K562 (cell line): Measurements from ENCODE around the gene PPP6R1. TPM values are rescaled to one million over a fixed set of nuclear protein-coding genes. Genes with fewer than 3 reads are reported as not detected.

ENCODE experiments used
- ATAC-seq: fragments of 200-7000 bp; cut with Tn5 transposase; 3 replicates; pipeline ENCODE4 v1.9.1; 2020; ENCODE audit warnings: moderate library complexity
- BruUV-seq: library from RNA; stranded (reverse); fragments of 400-500 nt; replicated peaks from 2 replicates; lab custom pipeline; 2021; lab: Mats Ljungman, UMichigan
- CTCF ChIA-PET: fragments of 300-600 bp; formaldehyde crosslinking; extraction: SDS; loops from one replicate; lab custom pipeline; 2021; ENCODE audit warnings: low intra/inter-chr PET ratio; lab: Yijun Ruan, JAX
- POLR2A ChIA-PET: fragments of 300-600, 350-650 bp; sonication (Branson Sonifier 250); formaldehyde crosslinking; extraction: SDS; loops from one replicate; lab custom pipeline; 2021; ENCODE audit warnings: antibody characterized with exemption, inconsistent platforms; lab: Yijun Ruan, JAX
- DNase-seq, 4 experiments: peaks; one replicate each; pipeline versions ENCODE4 v3.0.0 to v3.0.0-alpha.2; 2011 to 2018; ENCODE audit warnings: low spot score in 3 of 4, mixed read lengths in 3 of 4; ENCODE audit errors: extremely low read depth in 1 of 4
- FAIRE-seq: peaks from 2 replicates; lab custom pipeline; 2011; peaks lifted over from hg19 to GRCh38; lab: Jason Lieb, UNC
- H2AFZ ChIP-seq: 2 replicates; pipeline ENCODE4 v1.6.0; 2011; ENCODE audit warnings: low read depth, low read length, control low read depth, inconsistent platforms
- H3K27ac ChIP-seq: fragments of 200-600 bp; 3 replicates; pipeline ENCODE4 v1.8.0; 2011; ENCODE audit warnings: low read depth, mild to moderate bottlenecking, control low read depth, inconsistent platforms, low read length, moderate library complexity, mixed read lengths; ENCODE audit errors: extremely low read depth
- H3K27me3 ChIP-seq, 2 experiments: fragments of 300-600 bp in 1 of 2; 2 replicates in 1 of 2; 3 replicates in 1 of 2; pipeline versions ENCODE4 v1.6.0 to v1.8.0; 2011; ENCODE audit warnings: inconsistent platforms in 2 of 2, low read length in 2 of 2, mild to moderate bottlenecking in 1 of 2, mixed read lengths in 1 of 2, moderate library complexity in 1 of 2; ENCODE audit not compliant: control insufficient read depth in 2 of 2, insufficient read depth in 2 of 2
- H3K36me3 ChIP-seq: fragments of 300-600 bp; 3 replicates; pipeline ENCODE4 v1.8.0; 2011; ENCODE audit warnings: mild to moderate bottlenecking, low read length, inconsistent platforms; ENCODE audit not compliant: control insufficient read depth, insufficient read depth
- H3K4me1 ChIP-seq, 2 experiments: fragments of 200-600 bp in 1 of 2; replicated peaks in 1 of 2; 2 replicates in 1 of 2; 3 replicates in 1 of 2; pipeline versions ENCODE4 v1.5.1 to v1.8.0; 2011; ENCODE audit warnings: inconsistent platforms in 2 of 2, low read length in 2 of 2, mild to moderate bottlenecking in 1 of 2, mixed read lengths in 1 of 2, moderate library complexity in 1 of 2; ENCODE audit not compliant: control insufficient read depth in 2 of 2, insufficient read depth in 2 of 2
- H3K4me2 ChIP-seq: 2 replicates; pipeline ENCODE4 v1.6.1; 2011; ENCODE audit warnings: low read length, control low read depth, inconsistent platforms, mixed read lengths; ENCODE audit not compliant: insufficient read depth
- H3K4me3 ChIP-seq: fragments of 200-600 bp; sonication (generic), shearing (Covaris generic); 2 replicates; pipeline ENCODE4 v1.5.1; 2016; ENCODE audit warnings: control low read depth, inconsistent platforms
- H3K79me2 ChIP-seq: fragments of 200-600 bp; 3 replicates; pipeline ENCODE4 v1.8.0; 2011; ENCODE audit warnings: low read length, inconsistent platforms; ENCODE audit not compliant: control insufficient read depth, insufficient read depth
- H3K9ac ChIP-seq, 2 experiments: 2 replicates each; pipeline versions ENCODE4 v1.6.0 to v1.6.1; 2011; ENCODE audit warnings: low read depth in 2 of 2, low read length in 2 of 2, control low read depth in 1 of 2, inconsistent platforms in 1 of 2, mild to moderate bottlenecking in 1 of 2, mixed read lengths in 1 of 2; ENCODE audit not compliant: insufficient read depth in 1 of 2
- H3K9me1 ChIP-seq: one replicate; pipeline ENCODE4 v1.6.0; 2011; ENCODE audit warnings: inconsistent platforms, mild to moderate bottlenecking, low read length, moderate library complexity; ENCODE audit not compliant: control insufficient read depth, insufficient read depth
- H3K9me3 ChIP-seq: replicated peaks from 2 replicates; pipeline ENCODE4 v1.5.1; 2011; ENCODE audit warnings: low read depth, low read length, inconsistent platforms; ENCODE audit not compliant: control insufficient read depth, insufficient read depth
- H4K20me1 ChIP-seq: replicated peaks from 2 replicates; pipeline ENCODE4 v1.6.1; 2011; ENCODE audit warnings: low read length, inconsistent platforms, mixed read lengths; ENCODE audit not compliant: control insufficient read depth, insufficient read depth
- CBX2 ChIP-seq: fragments of 200-600 bp; sonication (generic); IDR thresholded peaks from one replicate; pipeline ENCODE4 v1.6.1; 2012; ENCODE audit warnings: mild to moderate bottlenecking, low read length, inconsistent platforms; ENCODE audit not compliant: insufficient read depth, poor library complexity, severe bottlenecking
- CEBPZ ChIP-seq: fragments of 150-350 bp; IDR thresholded peaks from 2 replicates; pipeline ENCODE4 v1.6.1; 2014; ENCODE audit warnings: low read depth, mild to moderate bottlenecking, low read length, borderline replicate concordance
- CREM ChIP-seq: IDR thresholded peaks from 2 replicates; pipeline ENCODE4 v1.6.1; 2014; ENCODE audit warnings: antibody characterized with exemption, low read depth
- ELF1 ChIP-seq: fragments of 200-800 bp; sonication (Bioruptor generic); IDR thresholded peaks from 2 replicates; pipeline ENCODE4 v1.6.1; 2016; ENCODE audit warnings: missing genetic modification characterization, missing compliant biosample characterization
- ELF4 ChIP-seq: fragments of 450-650 bp; formaldehyde crosslinking; IDR thresholded peaks from 2 replicates; pipeline ENCODE4 v1.4.0; 2022; ENCODE audit warnings: missing genetic modification characterization
- MEF2D ChIP-seq: conservative IDR thresholded peaks from 2 replicates; pipeline ENCODE4 v1.6.1; 2016; ENCODE audit warnings: low read depth, missing genetic modification characterization, missing compliant biosample characterization
- NBN ChIP-seq: fragments of 450-650 bp; IDR thresholded peaks from 2 replicates; pipeline ENCODE4 v1.6.1; 2016; ENCODE audit warnings: low read depth, mild to moderate bottlenecking
- NR2C2 ChIP-seq, 2 experiments: fragments of 200-800 bp in 1 of 2; sonication (Bioruptor generic) in 1 of 2; sonication (generic) in 1 of 2; formaldehyde crosslinking in 1 of 2; IDR thresholded peaks; 2 replicates each; pipeline versions ENCODE4 v1.6.1 to v1.8.0; 2016 to 2022; ENCODE audit warnings: mild to moderate bottlenecking in 1 of 2, missing compliant biosample characterization in 1 of 2, missing genetic modification characterization in 1 of 2, missing genetic modification reagents in 1 of 2
- SRF ChIP-seq, 2 experiments: fragments of 250-450, 450-650 bp in 1 of 2; sonication (Bioruptor Pico) in 1 of 2; sonication (generic) in 1 of 2; formaldehyde crosslinking; IDR thresholded peaks; 2 replicates each; pipeline versions ENCODE4 v1.5.0 to v1.5.1; 2020 to 2022; ENCODE audit warnings: mild to moderate bottlenecking in 1 of 2, missing genetic modification reagents in 1 of 2
- SUPT5H ChIP-seq: fragments of 450-650 bp; IDR thresholded peaks from 2 replicates; pipeline ENCODE4 v1.6.1; 2016
- YY1 ChIP-seq, 3 experiments: IDR thresholded peaks; 2 replicates each; pipeline ENCODE4 v1.6.1; 2011; ENCODE audit warnings: low read length in 2 of 3, mild to moderate bottlenecking in 2 of 3, moderate library complexity in 2 of 3, borderline replicate concordance in 1 of 3, control low read depth in 1 of 3, low read depth in 1 of 3; ENCODE audit not compliant: insufficient read depth in 3 of 3, insufficient replicate concordance in 2 of 3, control insufficient read depth in 1 of 3, insufficient read length in 1 of 3; ENCODE audit errors: extremely low read depth in 1 of 3
- ZNF583 ChIP-seq: fragments of 250-450 bp; sonication (Bioruptor Pico); IDR thresholded peaks from 2 replicates; pipeline ENCODE4 v1.4.0; 2020
- ZNF77 ChIP-seq: fragments of 250-450 bp; sonication (Bioruptor Pico); IDR thresholded peaks from 2 replicates; pipeline ENCODE4 v1.5.0; 2020
- WGBS: fragments of 100-300 bp; shearing (Covaris generic); methylation state at CpG from one replicate; pipeline ENCODE4 v1.1.6; 2016; ENCODE audit warnings: low coverage, mixed read lengths; ENCODE audit not compliant: insufficient coverage; ENCODE audit errors: missing lambda C conversion rate; 5-methylcytosine and 5-hydroxymethylcytosine counted together
- in situ Hi-C: fragments of 300-500 bp; cut with MboI; formaldehyde crosslinking; loops from 4 replicates; pipeline ENCODE4 v1.15.0; 2018; ENCODE audit warnings: inconsistent platforms, mixed read lengths
- intact Hi-C: fragments of 100-400 bp; cut with micrococcal nuclease; formaldehyde crosslinking; loops from 2 replicates; pipeline ENCODE4 v1.14.2; 2022
- polyA plus RNA-seq, 8 experiments: library from polyadenylated mRNA; depleted of rRNA in 4 of 8; stranded (reverse) in 5 of 8; unstranded in 3 of 8; fragments of >200 nt; fragmentation: Nextera tagmentation in 2 of 8; fragmentation: Illumina TruSeq in 1 of 8; extraction: Ambion mirVana in 2 of 8; extraction: Trizol in 1 of 8; gene quantifications; 2 replicates each; pipeline versions ENCODE4 v1.2.1 to v1.2.3, GENCODE V29; 2011 to 2014; ENCODE audit warnings: inconsistent platforms in 1 of 8, missing spikeins in 1 of 8
- total RNA-seq, 7 experiments: library from RNA; depleted of rRNA in 6 of 7; stranded (reverse); fragments of >200 nt in 6 of 7; fragmentation: Illumina TruSeq in 2 of 7; extraction: Trizol in 2 of 7; gene quantifications; 2 replicates each; pipeline versions ENCODE4 v1.2.1 to v1.2.3, GENCODE V29; 2011 to 2021; ENCODE audit warnings: low replicate concordance in 1 of 7

PPP6R1 gene
- total and polyA plus RNA-seq, 9 of the 15 experiments (the other 6 are each of a cell fraction or from before 2014, with no cell fraction given) = 0.48 to 135 (median 37.2) TPM

GRCh38 chr19:55270172-55270942, 11.5 kb upstream of the PPP6R1 start:
- Histone ChIP-seq H3K9ac (peak overlapping the region in 1 of 2 experiments; percentile 68; a peak in 3 of 4 replicates), H3K9me3 (peaks cover 3% of the 10 kb centered on the region; the same call in 1 of the 2 replicates), H3K4me2 (peak overlapping the region; percentile 53; the same call in 1 of the 2 replicates), H2AFZ (no peak overlapping the region), H3K36me3 (peaks cover 40% of the 10 kb centered on the region; the same call in 2 of the 3 replicates), H3K4me3 (no peak overlapping the region), H3K9me1 (no peaks in the 10 kb centered on the region), H3K27me3 (no peaks in the 10 kb centered on the region), H3K79me2 (0 out of 3 replicates have a peak, but pooled peaks cover 4% of the 10 kb centered on the region), H3K27ac (peak overlapping the region; percentile 23; the same call in 1 of the 3 replicates), H3K4me1 (peaks cover 10 to 20% of the 10 kb centered on the region in 2 experiments; a peak in 4 of 5 replicates), H4K20me1 (no peaks in the 10 kb centered on the region)
- ATAC-seq (peak; percentile 94), DNase-seq (peak in 2 of 4 experiments; percentile 56 to 64), FAIRE-seq (peak; percentile 69)
- CTCF ChIA-PET = no interaction called here
- intact Hi-C loops (loop anchor here (5.0 kb wide), 1 partner anchor 53 kb away; no protein-coding TSS in a partner anchor), in situ Hi-C loops (no loop called here)
- WGBS = 60% methylated on average over 24 of the region's 25 CpGs
- BruUV-seq = no TSS peak
- POLR2A ChIA-PET = interaction anchor here (0.6 to 2.5 kb wide), 3 partner anchors 10 to 69 kb away, joined by 3 to 18 read pairs (median 4); partner anchors contain the start of genes KMT5C and PPP6R1
- TF ChIP-seq NR2C2 (CRISPR knock-in tag; IDR thresholded peaks at IDR 0.05) (no peak), NR2C2 (tag; IDR thresholded peaks at IDR 0.05) (peak; percentile 84; the same call in 1 of the 2 replicates), SUPT5H (peak; percentile 40), NBN (no peak), MEF2D (tag) (no peak), ELF4 (peak; percentile 85), CREM (no peak; the same call in 1 of the 2 replicates), ZNF583 (CRISPR knock-in tag) (peak; percentile 63; the same call in 1 of the 2 replicates), ELF1 (tag) (no peak), ZNF77 (CRISPR knock-in tag) (no peak), CBX2 (no peak), SRF (CRISPR knock-in tag; IDR thresholded peaks at IDR 0.05) (no peak), YY1 (IDR thresholded peaks at IDR 0.05; ENCODE audit: borderline replicate concordance in 1 of 3, control insufficient read depth in 1 of 3, extremely low read depth in 1 of 3, insufficient read depth in 3 of 3, insufficient read length in 1 of 3, insufficient replicate concordance in 2 of 3, low read depth in 1 of 3, low read length in 2 of 3) (no peak), CEBPZ (no peak)
